Measurements from ENCODE around the gene MNT. TPM values are rescaled to one million over a fixed set of nuclear protein-coding genes. Genes with fewer than 3 reads are reported as not detected.
A peak's percentile ranks its signal among the peaks of the same experiment; 100 is the strongest.

MNT gene
- total and polyA plus RNA-seq, 9 of the 15 experiments (the other 6 are each of a cell fraction or from before 2014, with no cell fraction given) = 0.18 to 23.8 (median 5.3) TPM

DNA sequence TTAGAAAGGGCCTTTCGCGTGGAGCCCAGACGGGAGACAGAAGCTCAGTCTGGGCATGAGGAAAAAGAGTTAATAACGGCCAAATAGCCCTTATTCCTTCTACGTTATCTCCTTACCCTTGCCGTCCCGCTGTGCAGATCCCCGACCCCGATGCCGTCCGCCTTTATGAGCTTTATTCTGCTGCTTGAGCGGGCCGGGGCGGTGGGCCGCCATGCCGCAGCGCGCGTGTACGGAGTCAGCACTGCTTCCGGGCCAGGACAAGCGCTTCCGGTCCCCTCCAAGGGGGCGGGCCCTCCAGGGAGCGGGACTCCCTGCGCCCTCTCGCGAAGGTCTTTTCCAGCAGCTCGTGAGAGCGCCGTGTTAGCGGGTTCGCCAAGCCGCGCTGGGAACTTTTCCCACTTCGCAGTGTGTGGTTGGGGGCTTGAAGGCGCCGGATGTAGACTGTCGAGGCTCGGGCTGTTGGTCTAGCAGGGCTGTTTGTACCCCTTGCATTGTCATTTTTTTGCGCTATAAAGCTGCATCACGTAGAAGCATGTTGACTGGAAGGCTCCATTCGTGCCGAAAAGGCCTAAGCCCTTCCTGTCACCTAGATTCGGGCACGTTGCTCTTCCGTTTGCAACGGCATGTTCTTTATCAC lies 64.5 kb downstream of the MNT start, which contains the start of gene TSR1 (continued):
- TF ChIP-seq, protein P1, sequence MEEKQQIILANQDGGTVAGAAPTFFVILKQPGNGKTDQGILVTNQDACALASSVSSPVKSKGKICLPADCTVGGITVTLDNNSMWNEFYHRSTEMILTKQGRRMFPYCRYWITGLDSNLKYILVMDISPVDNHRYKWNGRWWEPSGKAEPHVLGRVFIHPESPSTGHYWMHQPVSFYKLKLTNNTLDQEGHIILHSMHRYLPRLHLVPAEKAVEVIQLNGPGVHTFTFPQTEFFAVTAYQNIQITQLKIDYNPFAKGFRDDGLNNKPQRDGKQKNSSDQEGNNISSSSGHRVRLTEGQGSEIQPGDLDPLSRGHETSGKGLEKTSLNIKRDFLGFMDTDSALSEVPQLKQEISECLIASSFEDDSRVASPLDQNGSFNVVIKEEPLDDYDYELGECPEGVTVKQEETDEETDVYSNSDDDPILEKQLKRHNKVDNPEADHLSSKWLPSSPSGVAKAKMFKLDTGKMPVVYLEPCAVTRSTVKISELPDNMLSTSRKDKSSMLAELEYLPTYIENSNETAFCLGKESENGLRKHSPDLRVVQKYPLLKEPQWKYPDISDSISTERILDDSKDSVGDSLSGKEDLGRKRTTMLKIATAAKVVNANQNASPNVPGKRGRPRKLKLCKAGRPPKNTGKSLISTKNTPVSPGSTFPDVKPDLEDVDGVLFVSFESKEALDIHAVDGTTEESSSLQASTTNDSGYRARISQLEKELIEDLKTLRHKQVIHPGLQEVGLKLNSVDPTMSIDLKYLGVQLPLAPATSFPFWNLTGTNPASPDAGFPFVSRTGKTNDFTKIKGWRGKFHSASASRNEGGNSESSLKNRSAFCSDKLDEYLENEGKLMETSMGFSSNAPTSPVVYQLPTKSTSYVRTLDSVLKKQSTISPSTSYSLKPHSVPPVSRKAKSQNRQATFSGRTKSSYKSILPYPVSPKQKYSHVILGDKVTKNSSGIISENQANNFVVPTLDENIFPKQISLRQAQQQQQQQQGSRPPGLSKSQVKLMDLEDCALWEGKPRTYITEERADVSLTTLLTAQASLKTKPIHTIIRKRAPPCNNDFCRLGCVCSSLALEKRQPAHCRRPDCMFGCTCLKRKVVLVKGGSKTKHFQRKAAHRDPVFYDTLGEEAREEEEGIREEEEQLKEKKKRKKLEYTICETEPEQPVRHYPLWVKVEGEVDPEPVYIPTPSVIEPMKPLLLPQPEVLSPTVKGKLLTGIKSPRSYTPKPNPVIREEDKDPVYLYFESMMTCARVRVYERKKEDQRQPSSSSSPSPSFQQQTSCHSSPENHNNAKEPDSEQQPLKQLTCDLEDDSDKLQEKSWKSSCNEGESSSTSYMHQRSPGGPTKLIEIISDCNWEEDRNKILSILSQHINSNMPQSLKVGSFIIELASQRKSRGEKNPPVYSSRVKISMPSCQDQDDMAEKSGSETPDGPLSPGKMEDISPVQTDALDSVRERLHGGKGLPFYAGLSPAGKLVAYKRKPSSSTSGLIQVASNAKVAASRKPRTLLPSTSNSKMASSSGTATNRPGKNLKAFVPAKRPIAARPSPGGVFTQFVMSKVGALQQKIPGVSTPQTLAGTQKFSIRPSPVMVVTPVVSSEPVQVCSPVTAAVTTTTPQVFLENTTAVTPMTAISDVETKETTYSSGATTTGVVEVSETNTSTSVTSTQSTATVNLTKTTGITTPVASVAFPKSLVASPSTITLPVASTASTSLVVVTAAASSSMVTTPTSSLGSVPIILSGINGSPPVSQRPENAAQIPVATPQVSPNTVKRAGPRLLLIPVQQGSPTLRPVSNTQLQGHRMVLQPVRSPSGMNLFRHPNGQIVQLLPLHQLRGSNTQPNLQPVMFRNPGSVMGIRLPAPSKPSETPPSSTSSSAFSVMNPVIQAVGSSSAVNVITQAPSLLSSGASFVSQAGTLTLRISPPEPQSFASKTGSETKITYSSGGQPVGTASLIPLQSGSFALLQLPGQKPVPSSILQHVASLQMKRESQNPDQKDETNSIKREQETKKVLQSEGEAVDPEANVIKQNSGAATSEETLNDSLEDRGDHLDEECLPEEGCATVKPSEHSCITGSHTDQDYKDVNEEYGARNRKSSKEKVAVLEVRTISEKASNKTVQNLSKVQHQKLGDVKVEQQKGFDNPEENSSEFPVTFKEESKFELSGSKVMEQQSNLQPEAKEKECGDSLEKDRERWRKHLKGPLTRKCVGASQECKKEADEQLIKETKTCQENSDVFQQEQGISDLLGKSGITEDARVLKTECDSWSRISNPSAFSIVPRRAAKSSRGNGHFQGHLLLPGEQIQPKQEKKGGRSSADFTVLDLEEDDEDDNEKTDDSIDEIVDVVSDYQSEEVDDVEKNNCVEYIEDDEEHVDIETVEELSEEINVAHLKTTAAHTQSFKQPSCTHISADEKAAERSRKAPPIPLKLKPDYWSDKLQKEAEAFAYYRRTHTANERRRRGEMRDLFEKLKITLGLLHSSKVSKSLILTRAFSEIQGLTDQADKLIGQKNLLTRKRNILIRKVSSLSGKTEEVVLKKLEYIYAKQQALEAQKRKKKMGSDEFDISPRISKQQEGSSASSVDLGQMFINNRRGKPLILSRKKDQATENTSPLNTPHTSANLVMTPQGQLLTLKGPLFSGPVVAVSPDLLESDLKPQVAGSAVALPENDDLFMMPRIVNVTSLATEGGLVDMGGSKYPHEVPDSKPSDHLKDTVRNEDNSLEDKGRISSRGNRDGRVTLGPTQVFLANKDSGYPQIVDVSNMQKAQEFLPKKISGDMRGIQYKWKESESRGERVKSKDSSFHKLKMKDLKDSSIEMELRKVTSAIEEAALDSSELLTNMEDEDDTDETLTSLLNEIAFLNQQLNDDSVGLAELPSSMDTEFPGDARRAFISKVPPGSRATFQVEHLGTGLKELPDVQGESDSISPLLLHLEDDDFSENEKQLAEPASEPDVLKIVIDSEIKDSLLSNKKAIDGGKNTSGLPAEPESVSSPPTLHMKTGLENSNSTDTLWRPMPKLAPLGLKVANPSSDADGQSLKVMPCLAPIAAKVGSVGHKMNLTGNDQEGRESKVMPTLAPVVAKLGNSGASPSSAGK (IDR thresholded peaks at IDR 0.05) = peak; percentile 93
- TF ChIP-seq, protein P2, sequence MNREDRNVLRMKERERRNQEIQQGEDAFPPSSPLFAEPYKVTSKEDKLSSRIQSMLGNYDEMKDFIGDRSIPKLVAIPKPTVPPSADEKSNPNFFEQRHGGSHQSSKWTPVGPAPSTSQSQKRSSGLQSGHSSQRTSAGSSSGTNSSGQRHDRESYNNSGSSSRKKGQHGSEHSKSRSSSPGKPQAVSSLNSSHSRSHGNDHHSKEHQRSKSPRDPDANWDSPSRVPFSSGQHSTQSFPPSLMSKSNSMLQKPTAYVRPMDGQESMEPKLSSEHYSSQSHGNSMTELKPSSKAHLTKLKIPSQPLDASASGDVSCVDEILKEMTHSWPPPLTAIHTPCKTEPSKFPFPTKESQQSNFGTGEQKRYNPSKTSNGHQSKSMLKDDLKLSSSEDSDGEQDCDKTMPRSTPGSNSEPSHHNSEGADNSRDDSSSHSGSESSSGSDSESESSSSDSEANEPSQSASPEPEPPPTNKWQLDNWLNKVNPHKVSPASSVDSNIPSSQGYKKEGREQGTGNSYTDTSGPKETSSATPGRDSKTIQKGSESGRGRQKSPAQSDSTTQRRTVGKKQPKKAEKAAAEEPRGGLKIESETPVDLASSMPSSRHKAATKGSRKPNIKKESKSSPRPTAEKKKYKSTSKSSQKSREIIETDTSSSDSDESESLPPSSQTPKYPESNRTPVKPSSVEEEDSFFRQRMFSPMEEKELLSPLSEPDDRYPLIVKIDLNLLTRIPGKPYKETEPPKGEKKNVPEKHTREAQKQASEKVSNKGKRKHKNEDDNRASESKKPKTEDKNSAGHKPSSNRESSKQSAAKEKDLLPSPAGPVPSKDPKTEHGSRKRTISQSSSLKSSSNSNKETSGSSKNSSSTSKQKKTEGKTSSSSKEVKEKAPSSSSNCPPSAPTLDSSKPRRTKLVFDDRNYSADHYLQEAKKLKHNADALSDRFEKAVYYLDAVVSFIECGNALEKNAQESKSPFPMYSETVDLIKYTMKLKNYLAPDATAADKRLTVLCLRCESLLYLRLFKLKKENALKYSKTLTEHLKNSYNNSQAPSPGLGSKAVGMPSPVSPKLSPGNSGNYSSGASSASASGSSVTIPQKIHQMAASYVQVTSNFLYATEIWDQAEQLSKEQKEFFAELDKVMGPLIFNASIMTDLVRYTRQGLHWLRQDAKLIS (CRISPR knock-in tag; IDR thresholded peaks at IDR 0.05) = peak; percentile 62; the same call in 1 of the 2 replicates
- TF ChIP-seq TOE1 (IDR thresholded peaks at IDR 0.05; ENCODE audit: borderline replicate concordance) = no peak; the same call in 1 of the 2 replicates
- TF ChIP-seq TOE1 (CRISPR knock-in tag; IDR thresholded peaks at IDR 0.05; ENCODE audit: borderline replicate concordance, low read depth) = no peak
- no peak for TF ChIP-seq CSDE1 (IDR thresholded peaks at IDR 0.05)
- TF ChIP-seq NR2C1 (IDR thresholded peaks at IDR 0.05) = peak; percentile 98
- TF ChIP-seq NR2C1 (tag; IDR thresholded peaks at IDR 0.05) = peak; percentile 99
- no peak for TF ChIP-seq ZFP36 (IDR thresholded peaks at IDR 0.05; ENCODE audit: low read depth, low read length, partially characterized antibody)
- peak; percentile 54; the same call in 1 of the 2 replicates for TF ChIP-seq JUN (IDR thresholded peaks at IDR 0.05; ENCODE audit: borderline replicate concordance, low read depth, low read length)
- no peak for TF ChIP-seq JUN (CRISPR knock-in tag; IDR thresholded peaks at IDR 0.05; ENCODE audit: borderline replicate concordance)
- peak; percentile 97 for TF ChIP-seq SIN3B (IDR thresholded peaks at IDR 0.05; ENCODE audit: low read depth)
- no peak for TF ChIP-seq NELFE (IDR thresholded peaks at IDR 0.05; ENCODE audit: insufficient read depth, insufficient read length)
- no peak for TF ChIP-seq EP300 (IDR thresholded peaks at IDR 0.05; ENCODE audit: low read length)

All from K562 (cell line).